CD4-positive, alpha-beta T cell treated with Interleukin-6 for 4 hours (primary cell): ENCODE results near the gene FEM1C.
"Not testable (repeated sequence)": the region's sequence is repeated elsewhere in the genome, so short reads cannot be mapped to it uniquely, and the experiment has no call there.

Experiments
- DNase-seq: peaks from one replicate; pipeline ENCODE4 v3.0.0-alpha.2; 2020; ENCODE audit warnings: mixed read lengths

Gene FEM1C

GRCh38 chr5:115516372-115516771, 28.2 kb downstream of the FEM1C start:
- no peak for DNase-seq

- no peak for DNase-seq
Observed at GRCh38 chr5:115514220-115514619, 30.4 kb downstream of the FEM1C start.

GRCh38 chr5:115511632-115512031, 32.9 kb downstream of the FEM1C start:
- DNase-seq: no peak

DNA sequence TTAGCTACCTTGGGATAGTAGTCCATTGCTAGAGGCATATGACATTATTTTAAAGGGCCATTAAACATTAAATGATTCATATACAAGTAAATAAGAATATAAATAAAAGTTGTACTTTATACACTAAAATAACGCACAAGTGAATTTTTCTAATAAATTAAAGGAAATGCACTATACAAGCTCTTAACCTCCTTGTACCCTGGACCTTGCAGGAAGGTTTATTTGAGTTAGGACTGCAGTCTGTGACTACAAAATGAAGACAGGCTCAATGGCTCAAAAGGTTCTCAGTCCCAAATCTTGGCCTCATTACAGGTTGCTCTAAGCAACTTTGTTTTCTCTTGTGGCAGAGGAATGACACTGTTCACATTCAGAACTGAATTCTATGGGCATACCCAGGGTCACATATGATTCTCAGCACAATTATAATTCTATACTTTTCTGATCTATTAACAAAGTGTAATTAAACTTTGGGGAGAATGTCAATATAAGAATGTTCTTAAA, 34.4 kb downstream of the FEM1C start:
- no peak for DNase-seq

DNA sequence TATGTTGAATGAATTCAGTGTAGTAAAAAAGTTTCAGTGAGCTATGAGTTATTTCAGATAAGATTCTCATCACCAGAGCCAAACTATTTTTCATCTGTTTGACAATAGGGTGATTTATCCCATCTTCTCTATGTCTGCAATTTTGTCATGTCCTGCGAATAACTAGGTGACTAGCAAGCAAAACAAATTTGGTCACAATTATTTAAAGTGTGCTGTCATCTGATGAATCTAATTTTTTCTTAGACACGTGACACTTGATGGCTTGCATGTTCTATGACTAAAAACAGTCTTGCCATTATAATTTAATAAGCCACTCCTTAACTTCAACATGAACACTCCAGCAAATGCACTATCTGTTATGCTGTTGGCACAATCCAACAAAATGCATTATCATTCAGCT, 35.0 kb downstream of the FEM1C start:
- no peak for DNase-seq

- DNase-seq: no peak
Observed at GRCh38 chr5:115507681-115508080, 36.9 kb downstream of the FEM1C start.

DNA sequence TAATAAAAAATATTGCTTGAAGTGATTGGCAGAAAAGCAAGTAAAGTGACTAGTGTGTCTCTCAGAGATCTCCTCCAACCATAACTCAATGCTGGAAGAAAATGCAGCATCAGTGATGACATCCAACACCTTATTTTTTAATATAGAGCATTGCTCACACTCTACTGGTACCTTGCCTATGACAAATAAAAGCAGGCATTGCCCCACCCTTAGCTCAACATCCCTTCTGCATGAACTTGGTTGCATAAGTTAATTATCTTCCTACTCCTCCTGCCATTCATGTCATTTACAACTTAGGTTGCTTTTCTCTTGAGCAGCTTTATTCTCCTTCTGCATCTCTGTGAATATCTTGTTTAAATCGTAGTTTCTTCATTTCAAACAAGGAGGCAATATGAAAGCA, 41.2 kb downstream of the FEM1C start:
- DNase-seq: no peak

- DNase-seq: no peak
Observed at GRCh38 chr5:115501464-115502210, 42.9 kb downstream of the FEM1C start.

DNA sequence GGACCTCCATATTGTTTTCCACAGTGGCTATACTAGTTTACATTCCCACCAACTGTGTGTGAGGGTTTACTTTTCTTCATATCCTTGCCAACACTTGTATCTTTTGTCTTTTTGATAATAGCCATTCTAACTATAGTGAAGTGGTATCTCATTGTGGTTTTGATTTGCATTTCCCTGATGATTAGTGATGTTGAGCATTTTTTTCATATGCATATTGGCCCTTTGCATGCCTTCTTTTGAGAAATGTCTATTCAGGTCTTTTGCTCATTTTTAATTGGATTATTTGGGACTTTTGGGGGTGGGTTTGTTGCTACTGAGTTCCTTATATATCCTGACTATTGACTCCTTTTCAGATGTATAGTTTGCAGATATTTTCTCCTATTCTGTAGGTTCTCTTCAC, 44.4 kb downstream of the FEM1C start:
- DNase-seq: no peak

DNA sequence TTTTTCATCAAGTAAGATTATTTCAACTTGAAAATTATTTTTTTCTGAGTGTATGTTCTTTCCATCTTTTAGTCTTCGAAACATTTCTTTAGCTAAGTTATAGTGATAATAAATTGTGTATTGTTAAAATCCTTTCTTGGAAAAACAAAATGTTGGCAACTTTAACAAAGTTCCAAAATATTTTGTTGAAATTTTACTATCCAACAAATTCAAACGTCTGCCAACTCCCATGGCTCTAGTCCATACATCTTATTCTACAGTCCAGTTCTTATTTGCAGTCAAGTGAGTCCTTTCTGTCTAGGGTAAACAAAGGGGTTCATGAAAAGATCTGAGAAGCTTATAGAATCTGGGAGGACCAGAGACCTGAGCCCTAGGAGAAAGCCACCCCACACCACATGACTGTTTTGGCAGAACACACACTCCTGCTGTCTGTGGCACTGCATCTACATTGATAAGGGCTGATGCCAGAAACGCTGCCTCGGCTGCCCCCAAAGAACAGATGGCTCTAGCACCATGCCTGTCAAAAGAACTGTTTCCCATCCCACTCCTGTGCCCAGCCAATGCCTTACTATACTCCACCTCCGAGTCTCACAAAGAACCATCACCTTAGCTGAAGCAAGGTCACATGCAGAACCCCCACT, 47.5 kb downstream of the FEM1C start:
- no peak for DNase-seq

DNA sequence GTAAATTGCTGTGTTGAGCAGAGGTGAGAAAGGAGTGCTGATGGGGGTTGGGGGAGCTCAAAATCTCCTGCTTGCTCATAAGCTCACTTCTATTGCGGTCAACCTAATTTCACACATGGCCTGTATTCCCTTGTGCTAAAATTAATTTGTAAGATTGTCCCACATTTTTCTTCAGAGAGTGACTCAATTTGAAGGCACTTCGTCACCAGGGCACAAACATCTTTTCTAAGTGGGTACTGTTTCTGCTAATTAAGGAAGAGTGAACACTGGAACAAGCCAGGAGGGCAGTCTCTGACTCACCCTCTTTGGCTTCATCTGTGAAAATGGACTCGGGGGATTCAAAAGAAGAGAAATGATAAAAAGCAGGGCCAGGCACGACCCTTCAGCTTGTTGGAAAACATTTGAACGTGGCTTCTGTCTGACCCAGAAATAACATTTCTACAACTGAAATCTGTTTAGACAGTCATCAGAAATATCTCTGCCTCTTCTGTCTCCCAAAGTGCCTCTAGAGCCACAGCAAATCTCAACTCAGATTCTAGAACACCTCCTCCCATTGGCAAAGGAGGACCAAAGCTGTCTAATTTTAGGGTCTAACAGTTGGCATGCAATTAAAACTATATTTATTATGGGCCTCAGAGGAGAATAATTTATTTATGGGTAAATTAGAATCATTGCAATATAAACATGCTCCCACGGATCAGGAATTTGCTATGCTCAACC, 49.8 kb downstream of the FEM1C start:
- no peak for DNase-seq

DNA sequence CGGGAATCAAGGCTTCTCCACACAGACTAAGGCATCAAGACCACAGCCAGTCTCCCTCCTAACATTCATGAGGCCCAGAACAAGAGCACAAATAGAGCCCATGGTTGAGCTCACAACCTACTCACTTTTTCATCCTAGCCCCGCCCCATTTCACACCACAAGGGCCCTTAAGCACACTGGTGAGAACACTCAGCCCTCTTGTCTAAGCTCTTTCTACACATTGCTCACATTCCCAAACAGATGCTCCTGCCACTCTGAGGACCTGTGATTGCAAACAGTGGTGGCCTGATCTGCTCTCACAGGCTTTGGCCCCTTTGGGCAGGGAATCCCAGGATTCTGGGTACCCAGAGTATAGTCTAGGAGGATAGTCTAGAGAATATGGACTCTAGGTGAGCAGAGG, 54.0 kb downstream of the FEM1C start:
- DNase-seq: no peak

- no peak for DNase-seq
Observed at GRCh38 chr5:115489733-115490132, 54.8 kb downstream of the FEM1C start.

GRCh38 chr5:115487756-115488155, 56.8 kb downstream of the FEM1C start:
- DNase-seq: no peak

DNA sequence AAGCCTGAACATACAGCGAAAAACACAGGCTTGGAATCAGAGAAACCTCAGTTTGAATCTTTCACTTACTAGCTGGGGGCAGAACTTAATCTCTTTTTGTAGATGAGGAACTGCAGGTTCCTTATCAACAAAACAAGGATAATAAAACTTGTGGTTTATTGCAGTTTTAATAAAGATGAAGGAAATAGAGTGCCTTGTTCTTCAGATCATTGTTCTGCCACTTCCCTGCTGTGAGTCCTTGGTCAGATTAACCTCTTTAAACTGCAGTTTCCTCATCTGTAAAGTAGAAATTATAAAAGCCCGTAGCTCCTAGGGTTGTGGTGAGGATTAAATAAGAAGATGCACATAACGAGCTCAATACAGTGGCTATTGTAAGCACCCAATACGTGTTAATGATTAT, 57.4 kb downstream of the FEM1C start:
- no peak for DNase-seq

DNA sequence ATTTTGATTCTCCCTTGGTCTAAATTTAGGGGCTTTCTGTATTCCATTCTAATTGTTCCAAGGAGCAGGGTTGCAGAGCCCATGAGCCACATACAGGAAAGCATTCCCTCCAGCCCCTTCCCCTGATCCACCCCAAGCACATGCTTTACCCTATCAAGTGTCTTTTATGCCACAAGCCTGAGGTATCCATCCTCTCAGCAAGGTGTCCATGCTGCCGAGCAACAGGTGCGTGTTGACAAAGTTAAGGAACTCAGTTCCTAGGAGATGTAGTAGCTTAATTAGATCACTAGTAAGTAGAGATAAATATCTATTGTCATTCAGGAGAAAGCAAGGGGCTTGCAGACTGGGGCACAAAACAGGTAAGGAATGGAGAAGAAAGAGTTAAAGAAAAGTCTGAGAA, 57.8 kb downstream of the FEM1C start:
- no peak for DNase-seq

DNA sequence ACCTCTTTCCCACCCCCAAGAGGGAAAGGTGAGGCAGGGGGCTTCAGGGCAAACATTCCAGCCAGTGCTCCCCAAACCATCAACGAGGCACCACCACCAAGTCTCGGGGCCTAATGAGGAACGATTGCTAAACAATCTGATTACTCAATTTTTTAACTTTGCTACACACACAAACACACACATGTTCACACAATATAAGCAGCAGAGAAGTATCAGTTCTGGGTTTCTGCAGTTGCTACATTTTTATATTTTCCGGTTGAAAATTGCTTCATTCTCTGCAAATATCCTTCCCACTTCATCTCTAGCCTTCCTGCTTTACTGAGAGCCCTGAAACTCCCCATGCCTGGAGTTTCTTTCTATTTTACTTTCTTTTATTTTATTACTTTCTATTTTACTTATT, 60.2 kb downstream of the FEM1C start:
- DNase-seq: no peak

DNA sequence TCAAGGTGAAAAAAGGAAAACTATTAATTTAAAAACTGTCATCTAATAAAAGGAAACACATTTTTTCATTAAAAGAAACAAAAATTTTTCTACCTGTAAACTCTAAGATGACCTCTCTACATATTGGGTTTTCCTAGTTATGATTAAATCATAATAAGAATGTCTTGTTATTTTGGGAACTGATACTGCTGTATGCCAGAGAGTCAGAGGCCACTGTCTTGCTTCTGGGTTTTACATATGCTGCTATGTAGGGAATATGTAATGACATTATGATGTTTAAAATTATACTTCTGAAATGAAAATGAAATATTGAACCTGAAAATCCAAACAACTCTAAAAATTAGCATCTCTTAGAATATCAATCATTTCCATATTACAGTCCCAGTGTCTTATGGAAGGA, 63.7 kb downstream of the FEM1C start:
- no peak for DNase-seq

- no peak for DNase-seq
Observed at GRCh38 chr5:115480271-115480670, 64.3 kb downstream of the FEM1C start.

DNA sequence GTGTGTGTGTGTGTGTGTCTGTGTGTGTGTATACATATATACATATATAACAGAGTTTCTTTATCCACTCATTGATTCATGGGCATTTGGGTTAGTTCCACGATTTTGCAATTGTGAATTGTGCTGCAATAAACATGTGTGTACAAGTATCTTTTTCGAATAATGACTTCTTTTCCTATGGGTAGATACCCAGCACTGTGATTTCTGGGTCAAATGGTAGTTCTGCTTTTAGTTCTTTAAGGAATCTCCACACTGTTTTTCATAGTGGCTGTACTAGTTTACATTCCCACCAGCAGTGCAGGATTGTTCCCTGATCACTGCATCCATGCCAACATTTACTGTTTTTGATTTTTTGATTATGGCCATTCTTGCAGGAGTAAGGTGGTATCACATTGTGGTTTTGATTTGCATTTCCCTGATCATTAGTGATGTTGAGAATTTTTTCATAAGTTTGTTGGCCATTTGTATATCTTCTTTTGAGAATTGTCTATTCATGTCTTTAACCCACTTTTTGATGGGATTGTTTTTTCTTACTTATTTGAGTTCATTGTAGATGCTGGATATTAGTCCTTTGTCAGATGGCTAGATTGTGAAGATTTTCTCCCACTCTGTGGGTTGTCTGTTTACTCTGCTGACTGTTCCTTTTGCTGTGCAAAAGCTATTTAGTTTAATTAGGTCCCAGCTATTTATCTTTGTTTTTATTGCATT, 65.3 kb downstream of the FEM1C start:
- DNase-seq: not testable (repeated sequence)

- DNase-seq: no peak
Observed at GRCh38 chr5:115478281-115478680, 66.3 kb downstream of the FEM1C start.

GRCh38 chr5:115477581-115477980, 67.0 kb downstream of the FEM1C start:
- no peak for DNase-seq

- DNase-seq: no peak
Observed at GRCh38 chr5:115475788-115476187, 68.8 kb downstream of the FEM1C start.
